Parathyroid adenoma (tissue), 2 donors: Measurements from ENCODE around the gene PVALB.
"Not testable (repeated sequence)": the region's sequence is repeated elsewhere in the genome, so short reads cannot be mapped to it uniquely, and the experiment has no call there.

Experiments used
- H2AFZ ChIP-seq: fragments of 300-600 bp; sonication (generic); one replicate; pipeline ENCODE4 v1.7.0; 2017; ENCODE audit warnings: antibody characterized with exemption, mild to moderate bottlenecking
- H3K27ac ChIP-seq: fragments of 300-600 bp; sonication (generic); one replicate; pipeline ENCODE4 v1.7.0; 2017
- H3K27me3 ChIP-seq: fragments of 300-600 bp; sonication (generic); one replicate; pipeline ENCODE4 v1.7.0; 2017; ENCODE audit warnings: low read length; ENCODE audit not compliant: control insufficient read depth, insufficient read depth
- H3K36me3 ChIP-seq: fragments of 300-600 bp; sonication (generic); one replicate; pipeline ENCODE4 v1.7.0; 2017; ENCODE audit warnings: low read length; ENCODE audit not compliant: control insufficient read depth, insufficient read depth
- H3K4me1 ChIP-seq: fragments of 300-600 bp; sonication (generic); one replicate; pipeline ENCODE4 v1.7.0; 2017; ENCODE audit warnings: control low read depth
- H3K4me2 ChIP-seq: fragments of 300-600 bp; sonication (generic); one replicate; pipeline ENCODE4 v1.7.0; 2017; ENCODE audit warnings: low read length
- H3K4me3 ChIP-seq: fragments of 300-600 bp; sonication (generic); one replicate; pipeline ENCODE4 v1.7.0; 2017; ENCODE audit warnings: low read depth, low read length
- H3K79me2 ChIP-seq: fragments of 300-600 bp; sonication (generic); one replicate; pipeline ENCODE4 v1.7.0; 2017; ENCODE audit warnings: control low read depth
- H3K9ac ChIP-seq: fragments of 300-600 bp; sonication (generic); one replicate; pipeline ENCODE4 v1.7.0; 2017; ENCODE audit warnings: mild to moderate bottlenecking
- H3K9me3 ChIP-seq: fragments of 300-600 bp; sonication (generic); one replicate; pipeline ENCODE4 v1.7.0; 2017; ENCODE audit warnings: low read length; ENCODE audit not compliant: control insufficient read depth
- TF ChIP-seq, protein P1 (sequence below): fragments of 300-600 bp; sonication (generic); IDR thresholded peaks from one replicate; pipeline ENCODE4 v1.7.0; 2017; ENCODE audit warnings: antibody characterized with exemption, mild to moderate bottlenecking
- donor health status: primary hyperparathyroidism.

Gene PVALB

DNA sequence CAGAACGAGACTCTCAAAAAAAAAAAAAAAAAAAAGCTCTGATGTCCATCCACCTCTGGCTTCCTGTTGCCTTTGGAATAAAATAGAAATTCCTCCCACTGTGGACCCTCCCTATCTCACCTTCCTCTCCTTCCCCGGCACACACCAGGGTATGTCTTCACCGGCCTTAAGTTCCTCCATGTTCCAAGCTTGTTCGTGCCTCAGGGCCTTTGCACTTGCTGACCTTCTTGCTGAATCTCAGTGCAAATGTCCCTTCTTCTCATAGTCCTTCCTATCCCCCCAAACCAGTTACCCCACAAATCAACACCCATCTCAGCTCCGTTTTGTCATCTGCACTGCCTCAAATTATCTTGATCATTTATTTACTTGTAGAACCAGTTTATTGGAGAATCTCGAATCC lies 61.5 kb downstream of the PVALB start:
- no peaks in the 10 kb centered on the region for H3K27me3 ChIP-seq
- H3K4me3 ChIP-seq = no peak overlapping the region
- no peaks in the 10 kb centered on the region for H3K36me3 ChIP-seq
- H3K4me1 ChIP-seq = no peaks in the 10 kb centered on the region
- H3K9me3 ChIP-seq = no peaks in the 10 kb centered on the region
- H3K4me2 ChIP-seq = no peak overlapping the region
- no peaks in the 10 kb centered on the region for H3K79me2 ChIP-seq
- H3K9ac ChIP-seq = no peak overlapping the region
- no peak overlapping the region for H2AFZ ChIP-seq
- TF ChIP-seq, protein P1, sequence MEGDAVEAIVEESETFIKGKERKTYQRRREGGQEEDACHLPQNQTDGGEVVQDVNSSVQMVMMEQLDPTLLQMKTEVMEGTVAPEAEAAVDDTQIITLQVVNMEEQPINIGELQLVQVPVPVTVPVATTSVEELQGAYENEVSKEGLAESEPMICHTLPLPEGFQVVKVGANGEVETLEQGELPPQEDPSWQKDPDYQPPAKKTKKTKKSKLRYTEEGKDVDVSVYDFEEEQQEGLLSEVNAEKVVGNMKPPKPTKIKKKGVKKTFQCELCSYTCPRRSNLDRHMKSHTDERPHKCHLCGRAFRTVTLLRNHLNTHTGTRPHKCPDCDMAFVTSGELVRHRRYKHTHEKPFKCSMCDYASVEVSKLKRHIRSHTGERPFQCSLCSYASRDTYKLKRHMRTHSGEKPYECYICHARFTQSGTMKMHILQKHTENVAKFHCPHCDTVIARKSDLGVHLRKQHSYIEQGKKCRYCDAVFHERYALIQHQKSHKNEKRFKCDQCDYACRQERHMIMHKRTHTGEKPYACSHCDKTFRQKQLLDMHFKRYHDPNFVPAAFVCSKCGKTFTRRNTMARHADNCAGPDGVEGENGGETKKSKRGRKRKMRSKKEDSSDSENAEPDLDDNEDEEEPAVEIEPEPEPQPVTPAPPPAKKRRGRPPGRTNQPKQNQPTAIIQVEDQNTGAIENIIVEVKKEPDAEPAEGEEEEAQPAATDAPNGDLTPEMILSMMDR = no peak
- no peak overlapping the region for H3K27ac ChIP-seq

DNA sequence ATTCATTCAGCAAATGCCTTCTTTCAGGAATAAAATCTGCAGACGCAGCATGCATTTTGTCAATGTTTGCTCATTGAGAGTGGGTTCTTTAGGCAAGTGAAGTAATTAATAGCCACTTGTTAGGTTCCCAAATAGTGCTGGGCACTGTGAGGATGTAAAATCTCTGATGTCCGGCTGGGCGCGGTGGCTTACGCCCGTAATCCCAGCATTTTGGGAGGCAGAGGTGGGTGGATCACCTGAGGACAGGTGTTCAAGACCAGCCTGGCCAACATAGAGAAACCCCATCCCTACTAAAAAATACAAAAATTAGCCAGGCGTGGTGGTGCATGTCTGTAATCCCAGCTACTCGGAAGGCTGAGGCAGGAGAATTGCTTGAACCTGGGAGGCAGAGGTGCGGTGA lies 62.0 kb downstream of the PVALB start:
- H3K9ac ChIP-seq, H3K36me3 ChIP-seq, H3K9me3 ChIP-seq, H3K4me1 ChIP-seq, H3K79me2 ChIP-seq, H3K27me3 ChIP-seq, H3K4me3 ChIP-seq, H3K27ac ChIP-seq, H3K4me2 ChIP-seq, H2AFZ ChIP-seq: not testable (repeated sequence)

DNA sequence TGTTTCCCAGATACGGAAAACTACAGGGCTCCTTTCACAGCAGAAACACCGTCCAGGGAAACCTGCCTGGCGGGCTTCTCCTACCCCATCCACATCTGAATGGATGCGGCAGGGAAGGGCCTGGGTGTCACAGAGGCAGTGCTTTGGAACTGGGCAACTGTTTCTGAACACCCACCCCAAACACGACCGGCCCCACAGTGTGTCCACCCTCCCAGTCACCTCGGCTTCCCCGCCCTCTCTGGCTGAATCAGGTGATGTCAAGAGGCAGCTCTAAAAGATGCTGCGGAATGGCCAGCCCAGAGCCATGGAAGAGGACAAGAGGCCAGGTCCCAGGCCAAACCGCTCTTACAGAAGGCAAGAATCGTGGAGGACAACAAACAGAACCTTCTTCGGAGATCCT lies 62.9 kb downstream of the PVALB start:
- Histone ChIP-seq H3K27me3 (no peaks in the 10 kb centered on the region), H3K4me3 (no peak overlapping the region), H3K9ac (no peak overlapping the region), H3K36me3 (no peaks in the 10 kb centered on the region), H3K9me3 (no peaks in the 10 kb centered on the region), H3K4me1 (no peaks in the 10 kb centered on the region), H3K4me2 (no peak overlapping the region), H3K27ac (no peak overlapping the region), H3K79me2 (no peaks in the 10 kb centered on the region), H2AFZ (no peak overlapping the region)
- TF ChIP-seq, protein P1 = no peak

DNA sequence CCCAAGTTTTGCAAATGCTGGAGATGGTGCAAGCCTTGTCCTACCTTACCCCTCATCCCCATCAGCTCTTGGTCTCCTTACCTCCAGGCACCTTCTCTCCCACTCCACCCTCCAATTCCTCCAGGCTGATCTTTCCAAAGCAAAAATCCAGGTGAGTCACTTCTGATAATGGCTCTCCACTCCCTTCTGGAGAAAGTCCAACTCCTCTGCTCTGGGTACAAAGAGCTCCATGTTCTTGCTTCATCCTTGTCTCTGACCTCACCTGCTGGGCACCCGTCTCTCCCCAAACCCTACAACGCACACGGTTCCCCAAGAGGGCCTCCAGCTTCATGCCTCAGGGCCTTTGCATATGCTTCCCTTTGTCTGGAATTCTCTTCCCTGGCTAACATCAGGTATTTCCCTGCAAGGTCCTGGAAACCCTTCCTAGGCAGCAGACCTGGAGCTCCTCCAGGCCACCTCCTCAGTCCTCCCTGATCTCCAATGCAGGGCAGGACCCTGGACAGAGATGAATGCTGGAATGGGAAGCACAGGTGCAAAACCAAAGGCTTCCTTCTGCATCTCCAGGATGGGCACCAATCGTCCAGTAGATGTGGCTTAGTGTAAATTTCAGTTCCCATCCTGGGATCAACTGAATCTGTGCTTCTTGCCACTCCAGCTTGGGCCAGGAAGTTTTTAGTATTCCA lies 63.6 kb downstream of the PVALB start:
- Histone ChIP-seq H3K4me3 (no peak overlapping the region), H3K9ac (no peak overlapping the region), H3K79me2 (no peaks in the 10 kb centered on the region), H3K4me2 (no peak overlapping the region), H3K36me3 (no peaks in the 10 kb centered on the region), H3K9me3 (no peaks in the 10 kb centered on the region), H2AFZ (no peak overlapping the region), H3K27ac (no peak overlapping the region), H3K4me1 (no peaks in the 10 kb centered on the region), H3K27me3 (no peaks in the 10 kb centered on the region)
- TF ChIP-seq, protein P1 = no peak
